COR-L47 (cell line): ENCODE results near the gene GFRA1.

Source experiments
- DNase-seq: peaks from one replicate; lab custom pipeline; 2025; lab: John Stamatoyannopoulos, UW

GFRA1 gene

DNA sequence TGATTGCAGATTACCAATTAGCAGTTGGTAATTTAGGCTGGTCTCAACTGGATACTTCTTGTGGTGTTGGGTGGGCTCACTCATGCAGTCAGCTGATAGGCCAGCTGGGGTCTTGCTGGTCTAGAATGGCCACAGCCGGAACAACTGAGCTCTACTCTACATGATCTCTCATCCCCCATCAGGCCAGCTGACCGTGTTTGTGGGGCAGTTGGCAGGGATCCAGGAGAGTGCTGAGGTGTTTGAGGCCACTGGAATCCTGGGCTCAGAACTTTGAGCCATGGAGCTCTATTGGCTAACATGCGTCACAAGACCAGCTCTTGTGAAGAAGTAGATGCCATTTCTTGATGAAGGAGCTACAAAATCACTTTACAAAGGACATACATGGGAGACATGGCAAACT is 242.4 kb downstream of the GFRA1 start:
- no peak for DNase-seq

DNA sequence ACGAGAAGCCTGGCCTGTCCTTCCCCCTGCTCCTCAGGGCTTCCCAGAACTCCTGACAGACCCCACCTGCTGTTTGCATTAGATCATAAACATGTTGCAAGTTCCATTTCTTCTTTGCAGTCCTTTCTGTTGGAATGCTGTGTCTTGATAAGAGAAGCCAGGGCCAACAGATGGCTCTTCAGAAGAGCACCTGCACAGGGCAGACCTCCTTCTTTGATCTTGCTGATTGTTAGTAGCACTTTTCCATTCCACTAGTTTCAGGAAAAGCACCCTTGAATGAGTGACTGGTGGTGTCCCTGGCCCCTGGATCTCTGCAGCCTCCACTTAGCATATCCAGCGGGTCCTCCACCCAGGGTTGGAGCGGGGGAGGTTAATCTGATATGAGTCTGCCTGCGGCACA is 243.2 kb downstream of the GFRA1 start:
- DNase-seq = no peak

DNA sequence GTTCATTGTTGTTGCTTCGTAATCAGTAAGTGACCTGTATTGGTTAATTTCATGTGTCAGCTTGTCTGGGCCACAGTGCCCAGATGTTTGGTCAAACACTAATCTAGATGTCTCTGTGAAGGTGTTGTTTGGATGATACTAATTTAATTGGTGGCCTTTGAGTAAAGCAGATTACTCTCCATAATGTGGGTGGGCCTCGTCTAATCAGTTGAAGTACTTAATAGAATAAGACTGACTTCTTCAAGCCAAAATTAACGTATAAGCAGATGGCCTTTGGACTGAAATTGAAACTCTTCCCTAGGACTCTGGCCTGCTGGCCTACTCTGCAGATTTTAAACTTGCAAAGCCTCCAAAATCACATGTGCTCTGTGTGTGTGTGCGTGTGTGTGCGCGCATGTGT is 245.7 kb downstream of the GFRA1 start:
- no peak for DNase-seq

DNA sequence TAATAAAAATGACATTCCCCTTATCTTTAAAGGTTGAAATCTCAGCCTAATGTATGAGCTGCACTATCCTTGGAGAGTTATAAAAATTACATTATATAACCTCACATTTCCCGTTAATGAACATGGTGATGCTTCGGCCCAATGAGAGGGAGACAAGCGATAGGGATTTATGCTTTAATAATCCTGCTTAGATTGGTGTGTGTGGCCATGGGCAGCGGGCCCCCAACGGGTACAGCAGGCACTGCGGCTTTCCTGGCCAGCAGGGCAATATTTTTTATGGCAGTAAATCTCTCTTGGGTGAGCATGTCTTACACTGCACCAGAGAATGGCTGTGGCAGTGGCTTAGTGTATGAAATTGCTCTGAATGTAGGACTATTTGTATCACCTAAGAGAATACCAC is 246.3 kb downstream of the GFRA1 start:
- DNase-seq = no peak

DNA sequence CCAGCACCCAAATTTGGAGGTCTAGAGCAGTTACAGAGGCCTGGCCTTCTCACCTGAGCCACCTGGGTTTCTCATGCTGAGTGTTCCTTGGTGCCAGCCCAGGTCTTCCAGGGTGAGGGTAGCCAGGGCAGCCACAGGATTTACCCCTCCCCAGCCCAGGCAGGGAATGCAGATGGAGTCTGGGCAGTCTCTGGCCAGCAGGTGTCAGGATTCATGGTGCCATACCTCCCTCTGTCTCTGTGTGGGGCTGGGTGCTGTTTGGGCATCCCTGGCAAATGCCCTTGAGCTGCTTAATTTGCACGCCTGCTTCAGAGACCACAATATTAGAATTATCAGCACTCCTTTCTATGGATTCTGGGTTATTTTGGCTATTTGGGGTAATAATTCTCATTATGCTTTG is 246.7 kb downstream of the GFRA1 start:
- no peak for DNase-seq

DNA sequence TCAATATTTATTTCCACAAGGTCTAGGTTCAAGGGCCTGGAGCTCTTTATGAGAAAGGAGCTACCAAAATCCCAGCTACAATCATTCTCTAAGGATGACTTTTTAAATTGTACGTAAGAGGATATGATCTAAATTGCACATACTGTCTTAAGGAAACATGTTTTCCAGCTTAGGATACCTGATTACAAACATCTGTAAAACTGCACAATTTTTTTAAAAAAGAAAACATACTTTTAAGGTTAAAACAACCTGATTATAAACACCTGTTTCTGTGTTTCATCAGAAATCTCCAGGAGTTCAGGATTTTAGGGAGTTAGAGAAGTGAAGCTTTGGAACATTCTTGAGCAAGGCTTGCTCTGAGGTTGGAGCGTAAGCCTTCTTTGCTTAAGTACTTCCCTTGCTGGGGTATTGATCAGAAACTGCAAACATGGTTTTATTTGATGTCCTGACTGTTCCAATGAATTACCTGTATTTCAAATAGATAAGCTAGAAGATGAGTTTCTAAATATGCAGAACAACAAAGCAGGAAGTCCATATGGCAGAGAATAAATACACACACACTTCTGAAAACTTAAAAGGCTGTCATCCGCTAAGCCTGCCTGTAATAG is 248.6 kb downstream of the GFRA1 start:
- DNase-seq = no peak

DNA sequence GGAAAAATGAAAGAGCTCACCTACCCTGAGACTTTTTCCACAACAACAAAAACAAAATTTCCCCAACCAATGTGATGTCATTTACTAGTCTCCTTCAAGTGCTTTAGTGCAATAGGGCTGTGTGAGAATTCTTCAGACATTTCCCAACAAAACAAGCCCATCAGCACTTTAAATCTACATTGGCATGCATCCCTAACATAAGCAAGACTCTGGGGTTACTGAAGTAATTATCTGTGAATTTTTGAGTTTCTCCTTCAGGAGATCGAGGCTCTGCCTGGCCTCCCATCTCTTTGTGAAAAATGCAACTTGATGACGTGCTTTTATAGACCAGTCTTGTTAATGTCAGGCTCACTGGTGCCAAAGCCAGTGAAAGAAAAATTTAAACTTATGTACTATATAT is 255.6 kb downstream of the GFRA1 start:
- no peak for DNase-seq

DNA sequence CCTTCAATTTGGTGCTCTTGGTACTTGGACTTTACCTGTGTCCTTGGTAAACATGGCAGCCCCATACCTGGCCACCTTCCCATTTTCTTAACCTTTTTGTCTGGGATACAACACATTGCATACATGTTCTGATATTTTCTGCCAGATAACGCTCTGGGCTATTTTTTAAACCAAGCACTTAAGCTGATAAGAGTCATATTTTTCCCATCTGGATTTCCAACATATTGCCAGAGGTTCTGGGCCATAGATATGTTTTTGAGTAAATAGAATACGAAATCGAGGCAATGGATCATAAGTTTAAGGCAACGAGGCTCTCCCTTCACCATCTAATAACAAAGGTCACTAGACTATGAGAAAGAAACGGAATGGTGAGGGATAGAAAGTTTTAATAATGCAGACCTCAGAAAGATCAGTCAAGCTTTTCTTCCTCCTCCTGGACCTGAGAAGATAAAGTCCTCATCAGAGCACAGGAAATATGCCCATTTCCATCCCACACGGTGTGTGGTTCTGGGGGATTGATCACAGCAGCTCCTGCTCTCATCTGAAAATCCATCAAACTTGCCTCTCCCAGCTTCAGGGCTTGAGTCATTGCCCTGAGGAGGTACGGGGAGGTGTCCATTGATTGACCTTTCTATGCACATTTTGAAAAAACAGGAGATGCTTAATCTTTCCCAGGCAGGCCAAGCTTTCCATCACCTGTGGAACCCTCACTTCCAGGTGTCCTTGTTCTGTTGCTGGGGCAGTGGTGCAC is 257.2 kb downstream of the GFRA1 start:
- DNase-seq = no peak

DNA sequence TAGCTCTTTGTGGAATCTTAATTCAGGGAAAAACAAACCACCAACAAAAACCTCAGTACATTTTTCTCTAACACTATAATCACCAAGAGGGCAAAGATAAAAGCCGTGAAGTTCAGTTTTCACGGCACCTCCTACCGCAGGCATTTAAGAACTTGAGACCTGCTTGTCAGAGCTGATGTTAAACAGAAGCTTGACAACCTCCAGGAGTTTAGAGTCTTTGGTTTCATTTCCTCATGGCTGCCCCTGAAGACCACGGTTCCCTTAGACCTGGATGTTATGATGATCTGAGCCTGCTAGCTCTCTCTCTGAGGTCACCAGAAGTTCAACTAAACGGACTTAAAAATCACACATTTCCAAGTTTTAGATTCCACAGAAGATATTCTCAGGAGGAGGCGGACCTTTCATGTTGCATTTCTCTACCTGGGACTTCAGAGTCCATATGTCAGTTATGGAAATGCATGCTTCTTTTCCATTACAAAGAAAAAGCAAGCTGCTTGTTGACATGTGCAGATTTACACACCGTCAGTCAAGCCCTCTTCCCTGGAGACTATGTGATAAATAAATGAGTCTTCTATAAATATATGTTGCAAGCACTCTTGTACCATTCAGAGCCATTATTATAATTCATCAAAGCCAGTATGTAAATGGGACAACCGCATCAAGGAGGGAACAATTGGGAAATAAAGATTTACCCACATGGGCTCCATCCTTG is 258.0 kb downstream of the GFRA1 start:
- no peak for DNase-seq

DNA sequence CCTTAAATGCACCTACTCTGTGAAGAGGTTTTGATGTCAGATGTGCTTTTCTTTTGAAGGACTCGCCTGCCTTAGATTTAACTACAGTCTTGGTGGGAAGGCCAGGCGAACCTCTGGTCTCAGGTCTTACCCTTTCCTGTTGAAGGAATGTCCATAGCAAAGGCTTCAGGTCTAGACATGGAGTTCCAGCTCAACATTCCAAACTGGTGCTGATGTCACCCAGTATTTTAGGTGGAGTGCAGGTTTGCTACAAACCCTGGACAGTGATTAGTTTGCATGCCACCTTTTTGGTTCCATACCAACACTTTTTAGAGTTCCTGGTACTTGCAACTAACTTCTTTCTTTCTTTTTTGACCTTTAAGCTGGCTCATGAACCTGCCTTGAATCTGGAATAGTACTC is 258.7 kb downstream of the GFRA1 start:
- no peak for DNase-seq

DNA sequence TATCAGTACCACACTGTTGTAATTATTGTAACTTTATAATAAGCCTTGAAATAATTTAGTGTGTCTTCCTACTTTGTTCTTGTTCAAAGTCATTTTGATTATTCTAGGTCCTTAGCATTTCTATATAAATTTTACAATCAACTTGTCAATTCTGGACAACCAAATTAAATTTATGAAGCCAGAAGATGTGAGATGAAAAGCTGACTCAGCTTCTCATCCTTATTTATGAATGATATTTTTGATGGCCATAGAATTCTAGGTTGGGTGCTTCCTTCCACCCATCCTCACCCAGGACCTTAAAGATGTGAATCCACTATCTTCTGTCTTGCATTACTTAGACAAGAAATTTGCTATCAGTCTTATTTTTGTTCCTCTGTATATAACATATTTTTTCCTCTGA is 261.1 kb downstream of the GFRA1 start:
- DNase-seq = no peak

DNA sequence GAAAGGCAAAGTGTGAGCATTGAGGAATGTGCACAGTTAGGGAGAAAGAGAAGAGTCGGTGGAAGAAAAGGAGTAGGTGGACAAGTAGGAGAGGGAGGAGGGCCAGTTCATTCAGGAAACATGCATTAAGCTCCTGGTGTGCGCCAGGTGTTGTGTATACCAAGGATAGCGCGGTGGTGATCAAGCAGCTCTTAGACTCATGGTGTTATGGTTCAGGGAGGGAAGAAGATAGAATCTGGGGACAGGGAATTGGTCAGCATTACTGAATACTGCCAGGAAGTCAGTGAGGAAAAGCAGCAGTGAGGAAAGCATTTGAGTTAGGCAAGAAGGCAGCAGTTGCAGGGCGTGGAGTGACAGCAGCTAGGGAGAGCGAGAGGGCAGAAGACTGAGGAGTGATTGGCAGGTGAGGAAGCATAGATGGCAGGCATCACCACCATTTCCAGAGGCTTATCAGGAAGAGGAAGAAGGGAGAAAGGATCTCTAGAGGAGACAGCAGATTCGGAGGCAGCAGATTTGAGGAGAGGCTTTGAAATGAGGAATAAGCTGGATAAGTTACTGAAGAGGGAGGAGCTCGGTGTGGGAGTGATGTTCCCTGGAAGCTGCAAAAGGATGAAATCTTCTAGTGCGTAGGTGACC is 265.6 kb downstream of the GFRA1 start:
- DNase-seq = no peak
